Measurements from ENCODE around the gene NSF.

Gene NSF

DNA sequence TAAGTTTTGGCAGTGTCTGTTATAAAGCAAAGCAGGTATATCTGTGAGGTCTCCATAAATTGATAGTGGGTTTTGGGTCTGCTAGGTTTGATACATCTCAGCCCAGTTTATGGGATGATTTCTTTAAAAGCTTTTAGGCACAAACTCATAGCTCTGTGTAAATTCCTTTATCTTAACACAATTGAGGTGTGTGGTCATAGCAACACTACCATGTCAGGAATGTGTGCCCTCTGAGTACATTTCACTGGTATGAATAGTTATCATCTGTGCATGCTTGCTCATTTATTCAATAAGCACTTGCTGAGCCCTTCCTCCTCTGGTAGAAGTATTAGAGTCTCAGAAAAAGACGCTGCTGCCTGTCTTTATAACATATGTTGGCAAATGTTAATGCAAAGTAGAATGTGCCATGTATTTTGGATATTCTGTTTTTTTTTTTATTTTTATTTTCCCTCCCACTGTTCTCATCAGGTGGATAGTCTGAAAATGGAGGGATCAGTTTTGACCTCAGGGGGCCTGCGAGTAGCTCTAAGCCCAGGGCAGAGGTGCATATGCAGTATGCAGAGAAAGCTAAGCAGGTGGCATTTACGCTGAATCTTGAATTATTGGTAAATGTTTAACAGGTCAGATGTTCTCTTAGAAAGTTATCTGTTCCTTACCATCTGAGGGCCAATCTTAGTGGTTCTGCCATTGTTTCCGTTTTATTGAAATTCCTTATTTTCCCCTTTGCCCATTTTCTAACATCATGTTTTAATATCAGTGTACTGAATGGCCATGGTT lies 137.3 kb downstream of the NSF start:
- H3K36me3 ChIP-seq = peaks cover 0 to 27% (median 4%) of the 10 kb centered on the region in 3 donors
- no peaks in the 10 kb centered on the region for H3K9me3 ChIP-seq
- TF ChIP-seq, protein P1, sequence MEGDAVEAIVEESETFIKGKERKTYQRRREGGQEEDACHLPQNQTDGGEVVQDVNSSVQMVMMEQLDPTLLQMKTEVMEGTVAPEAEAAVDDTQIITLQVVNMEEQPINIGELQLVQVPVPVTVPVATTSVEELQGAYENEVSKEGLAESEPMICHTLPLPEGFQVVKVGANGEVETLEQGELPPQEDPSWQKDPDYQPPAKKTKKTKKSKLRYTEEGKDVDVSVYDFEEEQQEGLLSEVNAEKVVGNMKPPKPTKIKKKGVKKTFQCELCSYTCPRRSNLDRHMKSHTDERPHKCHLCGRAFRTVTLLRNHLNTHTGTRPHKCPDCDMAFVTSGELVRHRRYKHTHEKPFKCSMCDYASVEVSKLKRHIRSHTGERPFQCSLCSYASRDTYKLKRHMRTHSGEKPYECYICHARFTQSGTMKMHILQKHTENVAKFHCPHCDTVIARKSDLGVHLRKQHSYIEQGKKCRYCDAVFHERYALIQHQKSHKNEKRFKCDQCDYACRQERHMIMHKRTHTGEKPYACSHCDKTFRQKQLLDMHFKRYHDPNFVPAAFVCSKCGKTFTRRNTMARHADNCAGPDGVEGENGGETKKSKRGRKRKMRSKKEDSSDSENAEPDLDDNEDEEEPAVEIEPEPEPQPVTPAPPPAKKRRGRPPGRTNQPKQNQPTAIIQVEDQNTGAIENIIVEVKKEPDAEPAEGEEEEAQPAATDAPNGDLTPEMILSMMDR (IDR thresholded peaks at IDR 0.05) = no peak
- H3K27ac ChIP-seq = no peak overlapping the region
- no peak overlapping the region for H3K4me3 ChIP-seq
- DNase-seq = no peak
- intact Hi-C loops (cut with DNase I; ENCODE audit: low total_unique reads) = no loop called here
- no peaks in the 10 kb centered on the region for H3K27me3 ChIP-seq
- no peaks in the 10 kb centered on the region for H3K4me1 ChIP-seq

- TF ChIP-seq, protein P1 (IDR thresholded peaks at IDR 0.05) = no peak
- H3K36me3 ChIP-seq = peaks cover 3 to 35% (median 7%) of the 10 kb centered on the region in 3 donors
Observed at GRCh38 chr17:46730026-46730425, 139.6 kb downstream of the NSF start.

GRCh38 chr17:46730679-46731078 lies 140.2 kb downstream of the NSF start:
- Histone ChIP-seq H3K9me3 (no peaks in the 10 kb centered on the region), H3K36me3 (peaks cover 3 to 35% (median 7%) of the 10 kb centered on the region in 3 donors), H3K27ac (no peak overlapping the region), H3K27me3 (no peaks in the 10 kb centered on the region), H3K4me3 (no peak overlapping the region), H3K4me1 (no peaks in the 10 kb centered on the region)
- no peak for DNase-seq
- intact Hi-C loops (cut with DNase I; ENCODE audit: low total_unique reads) = no loop called here
- TF ChIP-seq, protein P1 (IDR thresholded peaks at IDR 0.05) = no peak

More at GRCh38 chr17:46730026-46730425, 139.6 kb downstream of the NSF start:
- Histone ChIP-seq H3K27me3 (no peaks in the 10 kb centered on the region), H3K4me3 (no peak overlapping the region), H3K27ac (no peak overlapping the region), H3K4me1 (no peaks in the 10 kb centered on the region), H3K9me3 (no peaks in the 10 kb centered on the region)
- DNase-seq = no peak
- intact Hi-C loops (cut with DNase I; ENCODE audit: low total_unique reads) = no loop called here

DNA sequence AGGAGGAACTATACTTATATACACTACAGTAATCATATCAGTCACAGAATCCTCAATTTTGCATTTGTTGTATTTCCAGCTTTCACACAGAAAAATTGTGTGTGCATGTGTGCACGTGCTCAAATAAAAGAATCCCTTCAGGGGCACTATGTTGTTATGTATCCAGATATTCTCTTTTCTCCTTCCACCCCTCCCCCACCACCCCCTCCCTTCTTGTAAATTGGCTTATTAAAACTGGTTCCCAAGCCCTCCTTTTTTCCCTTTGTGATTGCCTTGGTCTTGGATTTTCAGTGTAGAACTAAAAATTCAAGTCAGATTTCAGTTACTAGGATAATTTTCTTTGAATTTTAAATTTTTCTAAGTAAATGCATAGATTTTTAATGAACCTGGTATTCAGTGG lies 141.7 kb downstream of the NSF start:
- TF ChIP-seq, protein P1 (IDR thresholded peaks at IDR 0.05) = no peak
- intact Hi-C loops (cut with DNase I; ENCODE audit: low total_unique reads) = no loop called here
- no peak overlapping the region for H3K27ac ChIP-seq
- no peak for DNase-seq
- H3K36me3 ChIP-seq = peaks cover 3 to 30% (median 7%) of the 10 kb centered on the region in 3 donors
- H3K4me3 ChIP-seq = no peak overlapping the region
- no peaks in the 10 kb centered on the region for H3K9me3 ChIP-seq
- H3K4me1 ChIP-seq = no peaks in the 10 kb centered on the region
- H3K27me3 ChIP-seq = no peaks in the 10 kb centered on the region

DNA sequence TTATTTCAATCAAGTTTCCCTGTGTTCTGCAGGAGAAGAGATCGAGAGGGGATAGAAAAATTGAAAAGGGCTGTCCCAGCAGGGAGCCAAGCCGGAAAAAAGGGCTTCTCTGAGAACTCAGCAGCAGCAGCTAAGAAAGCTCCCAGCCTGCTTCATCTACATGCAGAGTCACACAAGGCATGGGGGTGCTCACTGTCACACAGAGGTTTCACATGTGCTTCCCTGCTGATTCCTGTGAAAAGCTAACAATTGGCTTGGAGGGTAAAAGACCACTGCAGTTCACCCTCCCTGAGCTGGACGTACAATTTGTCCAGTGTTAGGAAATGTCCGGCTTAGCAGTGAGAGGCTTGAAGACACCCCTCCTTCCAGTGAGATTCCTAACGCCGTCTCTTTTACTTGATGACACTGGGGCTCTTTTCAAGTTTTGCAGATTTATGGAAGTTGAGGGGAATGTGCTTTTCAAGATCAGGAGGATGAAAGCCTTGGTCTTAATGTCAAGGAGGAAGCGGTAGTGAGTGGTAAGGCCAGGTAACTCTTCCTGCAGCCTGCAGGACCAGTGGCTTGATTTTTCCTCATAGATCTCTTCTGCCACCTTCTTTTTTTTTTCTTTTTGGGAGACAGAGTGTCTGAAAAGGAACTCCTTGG lies 142.4 kb downstream of the NSF start:
- Histone ChIP-seq H3K27ac (no peak overlapping the region), H3K36me3 (peaks cover 3 to 23% (median 7%) of the 10 kb centered on the region in 3 donors), H3K9me3 (no peaks in the 10 kb centered on the region), H3K4me1 (no peaks in the 10 kb centered on the region), H3K4me3 (no peak overlapping the region), H3K27me3 (no peaks in the 10 kb centered on the region)
- no peak for DNase-seq
- intact Hi-C loops (cut with DNase I; ENCODE audit: low total_unique reads) = no loop called here
- TF ChIP-seq, protein P1 (IDR thresholded peaks at IDR 0.05) = no peak
